SK-N-DZ (cell line): ENCODE measurements around the gene NSUN6.
"Not testable (repeated sequence)": the region's sequence is repeated elsewhere in the genome, so short reads cannot be mapped to it uniquely, and the experiment has no call there.

Experiments
- DNase-seq: peaks from one replicate; pipeline ENCODE4 v3.0.0-alpha.2; 2015; ENCODE audit warnings: low spot score

Gene NSUN6

GRCh38 chr10:18610517-18610916 is 40.9 kb downstream of the NSUN6 start:
- DNase-seq: no peak

GRCh38 chr10:18608596-18608995 is 42.8 kb downstream of the NSUN6 start:
- no peak for DNase-seq

- DNase-seq: peak; percentile 4
Observed at GRCh38 chr10:18607503-18608378, 43.6 kb downstream of the NSUN6 start.

- DNase-seq: no peak
Observed at GRCh38 chr10:18606051-18606695, 45.2 kb downstream of the NSUN6 start.

- no peak for DNase-seq
Observed at GRCh38 chr10:18601321-18601720, 50.1 kb downstream of the NSUN6 start.

GRCh38 chr10:18599392-18599791 is 52.0 kb downstream of the NSUN6 start:
- no peak for DNase-seq

- no peak for DNase-seq
Observed at GRCh38 chr10:18594574-18595156, 56.7 kb downstream of the NSUN6 start.

GRCh38 chr10:18591141-18591540 is 60.2 kb downstream of the NSUN6 start:
- DNase-seq: not testable (repeated sequence)

- not testable (repeated sequence) for DNase-seq
Observed at GRCh38 chr10:18586637-18587036, 64.8 kb downstream of the NSUN6 start.

GRCh38 chr10:18583575-18584270 is 67.7 kb downstream of the NSUN6 start:
- no peak for DNase-seq

- DNase-seq: no peak
Observed at GRCh38 chr10:18582803-18583202, 68.6 kb downstream of the NSUN6 start.

GRCh38 chr10:18577823-18578685 is 73.3 kb downstream of the NSUN6 start:
- DNase-seq: no peak

GRCh38 chr10:18576586-18576985 is 74.8 kb downstream of the NSUN6 start:
- no peak for DNase-seq

GRCh38 chr10:18572959-18573561 is 78.3 kb downstream of the NSUN6 start:
- DNase-seq: no peak

GRCh38 chr10:18571780-18572179 is 79.6 kb downstream of the NSUN6 start:
- no peak for DNase-seq

- no peak for DNase-seq
Observed at GRCh38 chr10:18571076-18571475, 80.3 kb downstream of the NSUN6 start.

- DNase-seq: not testable (repeated sequence)
Observed at GRCh38 chr10:18570386-18570785, 81.0 kb downstream of the NSUN6 start.

- DNase-seq: no peak
Observed at GRCh38 chr10:18567343-18567856, 84.0 kb downstream of the NSUN6 start.

- no peak for DNase-seq
Observed at GRCh38 chr10:18566177-18566576, 85.2 kb downstream of the NSUN6 start.

GRCh38 chr10:18565006-18565405 is 86.4 kb downstream of the NSUN6 start:
- DNase-seq: no peak
